Naive thymus-derived CD4-positive, alpha-beta T cell (primary cell): Measurements from ENCODE around the gene FEM1C. TPM values are rescaled to one million over a fixed set of nuclear protein-coding genes. Genes with fewer than 3 reads are reported as not detected.

ENCODE experiments used
- ATAC-seq: fragments of 150-1000 bp; cut with Tn5 transposase; 2 replicates; pipeline ENCODE4 v1.10.0; 2021; ENCODE audit warnings: mild to moderate bottlenecking, moderate library complexity
- CTCF ChIA-PET: fragments of 350-600 bp; sonication (Branson Sonifier 250); formaldehyde crosslinking; loops from one replicate; lab custom pipeline; 2021; ENCODE audit warnings: antibody characterized with exemption; lab: Charles Lee
- POLR2A ChIA-PET: fragments of 350-600 bp; sonication (Branson Sonifier 250); formaldehyde crosslinking; loops from one replicate; lab custom pipeline; 2021; ENCODE audit warnings: antibody characterized with exemption, inconsistent platforms; lab: Charles Lee
- DNase-seq, 9 donors: peaks; one replicate each; pipeline versions ENCODE4 v3.0.0 to v3.0.0-alpha.2; 2020 to 2022; ENCODE audit warnings: mixed read lengths in 1 of 9
- H3K27ac ChIP-seq: one replicate; pipeline ENCODE4 v1.7.0; 2013; ENCODE audit warnings: mild to moderate bottlenecking, low read depth, low read length, moderate library complexity
- H3K27me3 ChIP-seq, 2 donors: one replicate each; pipeline ENCODE4 v1.7.0; 2013; ENCODE audit warnings: low read length in 2 of 2, mild to moderate bottlenecking in 2 of 2, moderate library complexity in 2 of 2; ENCODE audit not compliant: control insufficient read depth in 2 of 2, insufficient read depth in 2 of 2
- H3K36me3 ChIP-seq, 3 experiments: 1 replicate in 2 of 3; 2 replicates in 1 of 3; pipeline ENCODE4 v1.7.0; 2013; ENCODE audit warnings: low read length in 3 of 3, mild to moderate bottlenecking in 3 of 3, moderate library complexity in 1 of 3; ENCODE audit not compliant: insufficient read depth in 3 of 3, control insufficient read depth in 2 of 3
- H3K4me1 ChIP-seq, 2 donors: one replicate each; pipeline ENCODE4 v1.7.0; 2013; ENCODE audit warnings: low read length in 2 of 2, mild to moderate bottlenecking in 2 of 2, moderate library complexity in 1 of 2; ENCODE audit not compliant: control insufficient read depth in 2 of 2, insufficient read depth in 2 of 2
- H3K4me3 ChIP-seq: 2 replicates; pipeline ENCODE4 v1.7.0; 2013; ENCODE audit warnings: mild to moderate bottlenecking, low read length
- H3K9me3 ChIP-seq, 3 experiments: 1 replicate in 2 of 3; 2 replicates in 1 of 3; pipeline ENCODE4 v1.7.0; 2013; ENCODE audit warnings: low read length in 3 of 3; ENCODE audit not compliant: control insufficient read depth in 2 of 3
- H3K27ac Mint-ChIP-seq, 9 donors: one replicate each; pipeline ENCODE4 v1.8.0; 2020 to 2022; ENCODE audit warnings: mixed read lengths in 9 of 9, mild to moderate bottlenecking in 8 of 9, moderate library complexity in 5 of 9, inconsistent platforms in 2 of 9
- H3K27me3 Mint-ChIP-seq, 5 donors: one replicate each; pipeline ENCODE4 v1.8.0; 2021 to 2022; ENCODE audit warnings: mixed read lengths in 5 of 5, mild to moderate bottlenecking in 1 of 5
- H3K36me3 Mint-ChIP-seq, 5 donors: one replicate each; pipeline ENCODE4 v1.8.0; 2020 to 2022; ENCODE audit warnings: mixed read lengths in 5 of 5, mild to moderate bottlenecking in 3 of 5, inconsistent platforms in 1 of 5
- H3K4me1 Mint-ChIP-seq, 7 donors: one replicate each; pipeline ENCODE4 v1.8.0; 2020 to 2022; ENCODE audit warnings: mixed read lengths in 7 of 7, mild to moderate bottlenecking in 3 of 7, inconsistent platforms in 1 of 7
- H3K4me3 Mint-ChIP-seq, 10 donors: one replicate each; pipeline ENCODE4 v1.8.0; 2020 to 2022; ENCODE audit warnings: mild to moderate bottlenecking in 10 of 10, mixed read lengths in 10 of 10, moderate library complexity in 6 of 10, inconsistent platforms in 2 of 10
- H3K9me3 Mint-ChIP-seq, 11 donors: one replicate each; pipeline ENCODE4 v1.8.0; 2020 to 2022; ENCODE audit warnings: mixed read lengths in 11 of 11, mild to moderate bottlenecking in 4 of 11, inconsistent platforms in 1 of 11, moderate library complexity in 1 of 11
- intact Hi-C, 2 donors: fragments of 100-400 bp; cut with micrococcal nuclease; formaldehyde crosslinking; loops; one replicate each; pipeline ENCODE4 v1.15.1; 2023
- polyA plus RNA-seq, 2 donors: library from polyadenylated mRNA; unstranded; fragments of 300-500 nt; fragmentation: Illumina TruSeq; gene quantifications; one replicate each; pipeline ENCODE4 v1.2.3, GENCODE V29; 2021
- total RNA-seq, 6 experiments: library from RNA in 5 of 6; stranded (reverse) in 5 of 6; gene quantifications; 1 replicate in 5 of 6; 2 replicates in 1 of 6; pipeline ENCODE4 v1.2.3 and lab custom pipeline; 2021 to 2026

The FEM1C gene
- total and polyA plus RNA-seq, 7 experiments from 2014 or later = 2.0 to 33.1 (median 15.0) TPM

DNA sequence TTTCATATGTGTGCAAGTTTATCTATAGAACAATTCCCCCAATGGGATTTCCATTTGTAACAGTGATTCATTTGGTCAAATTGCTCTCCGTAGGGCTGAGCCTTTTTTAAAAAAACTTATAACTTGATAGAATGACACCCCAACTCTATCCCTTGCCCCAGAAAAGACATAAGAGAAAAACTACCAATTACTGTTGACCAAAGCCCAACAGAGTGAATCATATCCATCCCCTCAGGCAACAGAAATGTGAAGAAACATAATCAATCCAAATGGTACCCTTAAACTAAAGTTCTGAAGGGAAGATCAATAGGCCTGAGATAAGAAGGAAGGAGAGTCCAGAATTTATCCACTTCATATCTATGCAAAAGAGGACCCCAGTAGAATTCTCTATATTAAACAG, 39.9 kb upstream of the FEM1C start:
- intact Hi-C loops = no loop called here

GRCh38 chr5:115583474-115583873, 38.9 kb upstream of the FEM1C start:
- H3K27me3 Mint-ChIP-seq = no peaks in the 10 kb centered on the region
- no peak for DNase-seq

More for the DNA sequence above, 39.9 kb upstream of the FEM1C start:
- Histone ChIP-seq H3K27me3 (no peaks in the 10 kb centered on the region), H3K27ac (no peak overlapping the region), H3K36me3 (no peaks in the 10 kb centered on the region), H3K4me3 (no peak overlapping the region), H3K9me3 (no peaks in the 10 kb centered on the region), H3K4me1 (no peaks in the 10 kb centered on the region)
- H3K9me3 Mint-ChIP-seq = no peaks in the 10 kb centered on the region
- H3K27me3 Mint-ChIP-seq = no peaks in the 10 kb centered on the region
- ATAC-seq (no peak), DNase-seq (no peak)
- CTCF ChIA-PET = interaction anchor here (0.6 to 0.9 kb wide), 3 partner anchors 167 to 277 kb away, joined by 3 to 5 read pairs (median 4); no protein-coding TSS in a partner anchor
- H3K4me3 Mint-ChIP-seq = no peak overlapping the region
- H3K4me1 Mint-ChIP-seq = no peaks in the 10 kb centered on the region
- no peak overlapping the region for H3K27ac Mint-ChIP-seq
- peaks cover 0 to 9% (median 6%) of the 10 kb centered on the region in 5 donors for H3K36me3 Mint-ChIP-seq
- POLR2A ChIA-PET = interaction anchor here (0.6 kb wide), 1 partner anchor 256 kb away, joined by 3 read pairs; no protein-coding TSS in a partner anchor

DNA sequence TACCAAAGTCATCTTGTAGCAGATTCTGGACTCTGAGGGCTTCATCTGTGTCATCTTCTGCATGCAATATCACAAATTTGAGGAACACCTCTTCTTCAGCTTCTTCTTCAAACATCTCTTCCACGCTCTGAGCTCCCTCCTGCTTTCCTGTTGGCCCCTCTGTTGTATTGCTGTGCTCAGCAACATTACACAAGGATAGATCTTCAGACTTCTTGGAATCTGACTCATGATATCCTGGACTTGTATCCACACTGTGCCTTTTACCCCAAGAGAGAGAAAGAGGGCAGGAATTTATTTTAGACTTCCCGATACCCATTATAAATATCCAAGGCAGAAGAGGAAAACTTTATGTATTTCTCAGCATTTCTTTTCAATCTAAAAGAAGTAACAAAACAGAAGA, 36.4 kb upstream of the FEM1C start:
- no peak overlapping the region for H3K27ac Mint-ChIP-seq

More at GRCh38 chr5:115583474-115583873, 38.9 kb upstream of the FEM1C start:
- Histone ChIP-seq H3K4me3 (no peak overlapping the region), H3K27ac (no peak overlapping the region), H3K27me3 (no peaks in the 10 kb centered on the region), H3K4me1 (no peaks in the 10 kb centered on the region), H3K9me3 (no peaks in the 10 kb centered on the region), H3K36me3 (no peaks in the 10 kb centered on the region)
- H3K27ac Mint-ChIP-seq = no peak overlapping the region
- no peak overlapping the region for H3K4me3 Mint-ChIP-seq
- CTCF ChIA-PET = interaction anchor here (0.7 kb wide), 2 partner anchors 9 to 287 kb away, joined by 3 read pairs; no protein-coding TSS in a partner anchor
- no peaks in the 10 kb centered on the region for H3K9me3 Mint-ChIP-seq
- peaks cover 0 to 9% (median 6%) of the 10 kb centered on the region in 5 donors for H3K36me3 Mint-ChIP-seq
- intact Hi-C loops = no loop called here
- H3K4me1 Mint-ChIP-seq = no peaks in the 10 kb centered on the region
- ATAC-seq = no peak
- POLR2A ChIA-PET = interaction anchor here (0.6 kb wide), 1 partner anchor 374 kb away, joined by 3 read pairs; no protein-coding TSS in a partner anchor

DNA sequence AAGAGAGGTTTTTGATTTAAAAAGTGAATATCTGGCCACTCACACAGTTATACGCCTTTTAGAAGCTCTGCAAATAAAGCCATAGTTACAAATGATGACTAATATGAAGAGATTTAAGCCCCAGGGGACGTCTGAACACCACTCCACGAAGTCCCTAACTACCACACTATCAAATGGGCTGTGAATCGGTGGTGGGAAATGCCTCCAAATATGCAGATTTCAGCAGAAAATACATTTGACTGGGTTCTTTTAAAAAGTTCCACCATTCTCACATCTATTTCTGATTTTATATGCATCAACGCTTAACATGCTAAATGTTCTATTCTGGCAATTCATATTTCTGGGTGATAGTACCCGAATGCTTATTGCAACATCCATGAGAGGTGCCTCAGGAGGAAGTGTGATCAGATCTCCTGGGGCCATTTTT, 35.2 kb upstream of the FEM1C start:
- H3K27ac Mint-ChIP-seq = no peak overlapping the region

More for the DNA sequence above, 36.4 kb upstream of the FEM1C start:
- ChIA-PET CTCF (no interaction called here), POLR2A (interaction anchor here (0.6 kb wide), 1 partner anchor 254 kb away, joined by 3 read pairs; no protein-coding TSS in a partner anchor)
- no peaks in the 10 kb centered on the region for H3K36me3 ChIP-seq
- no peaks in the 10 kb centered on the region for H3K4me1 Mint-ChIP-seq
- H3K9me3 ChIP-seq = no peaks in the 10 kb centered on the region
- intact Hi-C loops = no loop called here
- ATAC-seq = no peak
- no peak overlapping the region for H3K27ac ChIP-seq
- no peak for DNase-seq
- no peak overlapping the region for H3K4me3 Mint-ChIP-seq
- H3K36me3 Mint-ChIP-seq = peaks cover 0 to 14% (median 9%) of the 10 kb centered on the region in 5 donors
- H3K4me3 ChIP-seq = no peak overlapping the region
- no peaks in the 10 kb centered on the region for H3K4me1 ChIP-seq
- peaks cover 0 to 4% (median 0%) of the 10 kb centered on the region in 11 donors for H3K9me3 Mint-ChIP-seq
- H3K27me3 Mint-ChIP-seq = peaks cover 0 to 4% (median 0%) of the 10 kb centered on the region in 5 donors
- no peaks in the 10 kb centered on the region for H3K27me3 ChIP-seq

DNA sequence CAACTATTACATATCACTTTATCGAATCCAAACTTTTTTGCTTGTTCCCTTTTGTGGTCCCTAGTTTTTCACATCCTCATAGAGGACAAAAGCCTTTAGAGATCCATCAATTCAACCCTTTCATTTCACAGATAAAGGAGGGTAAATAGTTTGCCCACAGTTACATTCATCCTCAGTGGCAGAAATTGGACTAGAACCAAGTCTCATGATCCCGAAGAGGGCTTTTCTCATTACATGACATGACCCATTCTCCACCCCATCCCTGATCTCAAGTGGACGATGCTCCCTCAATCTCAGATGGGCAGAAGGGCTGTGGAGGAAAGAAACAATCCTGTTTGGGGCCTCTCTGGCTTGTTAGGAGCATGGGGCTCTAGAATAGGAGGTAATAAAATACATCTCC, 34.6 kb upstream of the FEM1C start:
- peaks cover 0 to 2% (median 0%) of the 10 kb centered on the region in 7 donors for H3K4me1 Mint-ChIP-seq
- H3K4me1 ChIP-seq = no peaks in the 10 kb centered on the region
- intact Hi-C loops = loop anchor here in 1 of 2 donors (10.0 kb wide), 1 partner anchor 194 kb away; no protein-coding TSS in a partner anchor
- H3K9me3 Mint-ChIP-seq = peaks cover 0 to 4% (median 0%) of the 10 kb centered on the region in 11 donors
- no peaks in the 10 kb centered on the region for H3K27me3 ChIP-seq
- no peak overlapping the region for H3K4me3 Mint-ChIP-seq
- ChIA-PET POLR2A (no interaction called here), CTCF (interaction anchor here (12.9 kb wide), 1 partner anchor 271 kb away, joined by 159 read pairs; no protein-coding TSS in a partner anchor)
- H3K27ac Mint-ChIP-seq = no peak overlapping the region
- peaks cover 0 to 6% (median 2%) of the 10 kb centered on the region in 5 donors for H3K27me3 Mint-ChIP-seq
- no peaks in the 10 kb centered on the region for H3K36me3 ChIP-seq
- H3K27ac ChIP-seq = no peak overlapping the region
- no peak for DNase-seq
- no peaks in the 10 kb centered on the region for H3K9me3 ChIP-seq
- no peak overlapping the region for H3K4me3 ChIP-seq
- no peak for ATAC-seq
- H3K36me3 Mint-ChIP-seq = peaks cover 0 to 14% (median 9%) of the 10 kb centered on the region in 5 donors

More for the DNA sequence above, 35.2 kb upstream of the FEM1C start:
- H3K9me3 ChIP-seq = no peaks in the 10 kb centered on the region
- Mint-ChIP-seq H3K36me3 (peaks cover 0 to 14% (median 9%) of the 10 kb centered on the region in 5 donors), H3K4me3 (no peak overlapping the region), H3K4me1 (no peaks in the 10 kb centered on the region), H3K27me3 (peaks cover 0 to 4% (median 0%) of the 10 kb centered on the region in 5 donors), H3K9me3 (peaks cover 0 to 4% (median 0%) of the 10 kb centered on the region in 11 donors)
- ATAC-seq = no peak
- no peaks in the 10 kb centered on the region for H3K27me3 ChIP-seq
- no peak overlapping the region for H3K4me3 ChIP-seq
- CTCF ChIA-PET = no interaction called here
- H3K27ac ChIP-seq = no peak overlapping the region
- POLR2A ChIA-PET = no interaction called here
- intact Hi-C loops = loop anchor here in 1 of 2 donors (10.0 kb wide), 1 partner anchor 195 kb away; no protein-coding TSS in a partner anchor
- H3K4me1 ChIP-seq = no peaks in the 10 kb centered on the region
- no peak for DNase-seq
- H3K36me3 ChIP-seq = no peaks in the 10 kb centered on the region

GRCh38 chr5:115578657-115579056, 34.1 kb upstream of the FEM1C start:
- Mint-ChIP-seq H3K4me1 (peaks cover 0 to 2% (median 0%) of the 10 kb centered on the region in 7 donors), H3K27me3 (peaks cover 0 to 6% (median 4%) of the 10 kb centered on the region in 5 donors), H3K9me3 (peaks cover 0 to 4% (median 0%) of the 10 kb centered on the region in 11 donors), H3K36me3 (peaks cover 0 to 14% (median 9%) of the 10 kb centered on the region in 5 donors), H3K27ac (no peak overlapping the region), H3K4me3 (no peak overlapping the region)
- POLR2A ChIA-PET = no interaction called here
- intact Hi-C loops = loop anchor here in 1 of 2 donors (10.0 kb wide), 1 partner anchor 194 kb away; no protein-coding TSS in a partner anchor
- CTCF ChIA-PET = interaction anchor here (12.9 kb wide), 1 partner anchor 270 kb away, joined by 159 read pairs; no protein-coding TSS in a partner anchor
- no peak overlapping the region for H3K27ac ChIP-seq
- H3K36me3 ChIP-seq = no peaks in the 10 kb centered on the region
- H3K4me1 ChIP-seq = no peaks in the 10 kb centered on the region
- no peaks in the 10 kb centered on the region for H3K9me3 ChIP-seq
- ATAC-seq = no peak
- H3K27me3 ChIP-seq = no peaks in the 10 kb centered on the region
- DNase-seq = no peak
- H3K4me3 ChIP-seq = no peak overlapping the region
